ENCODE measurements around the gene C2orf78.
"Not testable (repeated sequence)": the region's sequence is repeated elsewhere in the genome, so short reads cannot be mapped to it uniquely, and the experiment has no call there.

Gene C2orf78

GRCh38 chr2:73783883-73784282, at the start of gene C2orf78:
Gene C2orf78, plus strand, starts transcription at chr2:73784183. Its CDS starts 127 bp downstream, at chr2:73784310.
- not testable (repeated sequence) for DNase-seq (ENCODE audit: low spot score)

GRCh38 chr2:73736378-73736777, 47.6 kb upstream of the C2orf78 start:
- no peak for DNase-seq (ENCODE audit: low spot score)

- peak; percentile 99 for DNase-seq (ENCODE audit: low spot score)
These were observed 46.9 kb upstream of the C2orf78 start, which contains the start of gene TPRKB for GRCh38 chr2:73736855-73737779. Gene TPRKB, minus strand, starts transcription at chr2:73737345. Its CDS starts 2,776 bp downstream, at chr2:73734569.

- DNase-seq (ENCODE audit: low spot score): no peak
These were observed 44.9 kb upstream of the C2orf78 start for GRCh38 chr2:73739101-73739500.

GRCh38 chr2:73740767-73741166, 43.2 kb upstream of the C2orf78 start:
- DNase-seq (ENCODE audit: low spot score): no peak

- no peak for DNase-seq (ENCODE audit: low spot score)
These were observed 37.7 kb upstream of the C2orf78 start for GRCh38 chr2:73746015-73746876.

- no peak for DNase-seq (ENCODE audit: low spot score)
These were observed 37.1 kb upstream of the C2orf78 start for GRCh38 chr2:73746877-73747208.

GRCh38 chr2:73749314-73749713, 34.7 kb upstream of the C2orf78 start:
- no peak for DNase-seq (ENCODE audit: low spot score)

- not testable (repeated sequence) for DNase-seq (ENCODE audit: low spot score)
These were observed 29.7 kb upstream of the C2orf78 start for GRCh38 chr2:73754332-73754731.

- DNase-seq (ENCODE audit: low spot score): no peak
These were observed 24.7 kb upstream of the C2orf78 start for GRCh38 chr2:73759285-73759764.

GRCh38 chr2:73759904-73760303, 24.1 kb upstream of the C2orf78 start:
- DNase-seq (ENCODE audit: low spot score): no peak

GRCh38 chr2:73762571-73762970, 21.4 kb upstream of the C2orf78 start:
- DNase-seq (ENCODE audit: low spot score): no peak

GRCh38 chr2:73764945-73765344, 19.0 kb upstream of the C2orf78 start:
- DNase-seq (ENCODE audit: low spot score): no peak

- no peak for DNase-seq (ENCODE audit: low spot score)
These were observed 17.6 kb upstream of the C2orf78 start for GRCh38 chr2:73766349-73766748.

- DNase-seq (ENCODE audit: low spot score): no peak
These were observed 17.0 kb upstream of the C2orf78 start for GRCh38 chr2:73766994-73767393.

- DNase-seq (ENCODE audit: low spot score): no peak
These were observed 13.3 kb upstream of the C2orf78 start for GRCh38 chr2:73770725-73771124.

GRCh38 chr2:73772819-73773218, 11.2 kb upstream of the C2orf78 start:
- DNase-seq (ENCODE audit: low spot score): no peak

- no peak for DNase-seq (ENCODE audit: low spot score)
These were observed 7.6 kb upstream of the C2orf78 start for GRCh38 chr2:73776381-73776780.

GRCh38 chr2:73776869-73777519, 7.0 kb upstream of the C2orf78 start:
- no peak for DNase-seq (ENCODE audit: low spot score)

GRCh38 chr2:73778867-73779466, 5.0 kb upstream of the C2orf78 start:
- not testable (repeated sequence) for DNase-seq (ENCODE audit: low spot score)

- DNase-seq (ENCODE audit: low spot score): peak; percentile 98
These were observed 4.3 kb upstream of the C2orf78 start, which contains the start of gene DUSP11 for GRCh38 chr2:73779467-73780236. Gene DUSP11, minus strand, starts transcription at chr2:73780103. Its CDS starts 129 bp downstream, at chr2:73779974.
